CMK (cell line): ENCODE results near the gene BPIFA3.

ENCODE experiments used
- DNase-seq: peaks from one replicate; pipeline ENCODE4 v3.0.0-alpha.2; 2010; ENCODE audit warnings: low read depth

Gene BPIFA3

DNA sequence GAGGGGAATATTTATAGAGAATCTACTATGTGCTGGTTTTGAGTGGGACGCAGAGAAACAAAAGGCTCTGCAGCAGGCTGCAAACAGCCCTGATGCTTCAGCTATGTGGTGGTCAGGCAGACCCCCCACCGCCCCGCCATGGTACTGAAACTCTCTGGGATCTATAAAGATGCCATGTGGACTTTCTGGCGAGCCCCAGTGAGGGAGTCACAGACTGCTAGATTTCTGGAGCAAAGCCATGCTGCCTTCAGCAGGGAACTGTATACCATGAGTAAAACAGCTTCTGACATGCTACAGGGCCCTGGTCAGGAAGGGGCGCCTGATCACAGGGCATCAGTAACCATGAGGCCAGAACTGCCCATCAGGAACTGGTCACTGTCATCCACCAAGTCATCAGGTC is 46.6 kb downstream of the BPIFA3 start:
- DNase-seq, result no peak

DNA sequence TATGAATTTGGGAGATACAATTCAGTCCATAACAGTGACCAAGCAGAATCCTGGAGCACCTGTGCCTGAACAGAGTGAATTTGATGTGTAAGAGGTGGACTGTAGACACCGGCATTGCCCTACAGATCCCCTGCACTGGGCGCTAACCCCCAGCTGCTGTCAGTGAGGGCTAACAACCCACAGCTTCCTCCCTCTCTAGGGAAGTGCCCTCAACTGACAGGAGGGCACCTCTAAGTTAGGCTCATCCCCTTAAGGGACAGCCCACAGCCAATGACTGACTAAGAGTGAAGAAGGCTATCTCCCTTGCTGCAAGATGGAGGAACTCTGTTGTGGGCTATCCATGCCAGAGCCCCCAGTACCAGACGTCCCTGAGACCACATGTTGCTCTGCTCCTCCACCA is 50.5 kb downstream of the BPIFA3 start:
- no peak for DNase-seq

DNA sequence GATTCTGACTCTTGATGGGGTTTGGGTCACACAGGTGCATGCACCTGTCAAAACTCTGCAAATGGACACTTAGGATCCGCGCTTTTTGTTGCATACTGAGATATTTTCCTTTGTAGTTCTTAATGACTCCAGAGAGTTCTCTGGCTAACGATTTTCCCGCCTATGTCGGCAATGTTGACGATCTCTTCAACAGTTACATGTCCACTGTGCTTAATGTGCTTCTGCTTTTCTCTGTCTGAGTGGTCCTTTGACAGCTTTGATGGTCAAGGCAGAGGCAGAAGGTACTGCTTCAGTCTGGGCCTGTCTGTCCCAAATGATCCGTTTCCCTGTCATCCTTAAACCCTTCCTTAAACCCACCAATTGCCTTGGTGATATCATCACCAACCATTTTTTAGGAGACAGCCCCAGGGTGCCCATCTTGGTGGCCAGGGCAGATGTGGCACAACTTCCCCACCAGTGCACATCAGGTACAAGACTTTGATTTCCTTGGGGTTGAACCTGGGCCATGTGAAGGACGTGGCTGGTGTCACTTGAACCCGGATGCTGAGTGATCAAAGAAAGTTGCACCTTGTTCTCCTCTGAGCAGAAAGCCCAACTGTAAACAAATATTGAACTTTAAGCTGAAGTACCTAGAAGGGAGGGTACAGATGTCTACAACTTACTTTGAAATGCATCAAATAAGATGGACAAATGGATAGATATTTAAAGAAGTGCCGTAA is 55.2 kb downstream of the BPIFA3 start:
- DNase-seq, result no peak

DNA sequence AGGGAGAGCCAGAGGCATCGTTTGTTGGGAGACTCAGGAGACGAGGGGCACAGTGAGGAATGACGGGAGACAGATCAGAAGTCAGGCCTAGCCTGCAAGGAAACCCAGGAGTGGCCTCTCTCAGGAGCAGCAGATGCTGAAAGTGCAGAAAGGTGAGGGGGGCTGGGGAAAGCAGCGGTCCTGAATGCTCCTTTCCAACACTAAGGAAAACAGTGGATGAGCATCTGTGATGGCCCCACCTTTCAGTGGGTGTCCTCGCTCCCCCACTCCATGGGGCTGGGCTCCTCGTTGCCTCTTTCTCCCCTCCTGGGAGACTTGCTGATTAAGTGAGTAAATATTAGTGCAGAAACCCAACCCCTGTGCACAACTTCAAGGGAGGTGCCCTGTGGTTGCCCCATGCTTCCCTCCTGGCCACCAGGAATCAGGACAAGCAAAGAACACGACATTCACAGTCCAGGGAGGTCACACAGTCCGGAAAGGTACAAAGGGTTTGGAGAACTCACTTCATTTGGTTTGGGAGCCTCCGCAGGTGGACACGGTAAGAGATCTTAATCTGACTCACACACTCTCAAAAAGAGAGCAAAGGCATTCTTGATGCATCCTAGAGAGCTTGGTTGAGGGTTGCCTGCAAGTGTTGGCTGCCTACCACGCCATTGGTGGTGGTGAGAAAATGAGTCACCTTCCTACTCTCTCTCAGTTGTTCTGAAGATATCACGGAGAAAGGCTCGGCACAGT is 56.1 kb downstream of the BPIFA3 start:
- no peak for DNase-seq

DNA sequence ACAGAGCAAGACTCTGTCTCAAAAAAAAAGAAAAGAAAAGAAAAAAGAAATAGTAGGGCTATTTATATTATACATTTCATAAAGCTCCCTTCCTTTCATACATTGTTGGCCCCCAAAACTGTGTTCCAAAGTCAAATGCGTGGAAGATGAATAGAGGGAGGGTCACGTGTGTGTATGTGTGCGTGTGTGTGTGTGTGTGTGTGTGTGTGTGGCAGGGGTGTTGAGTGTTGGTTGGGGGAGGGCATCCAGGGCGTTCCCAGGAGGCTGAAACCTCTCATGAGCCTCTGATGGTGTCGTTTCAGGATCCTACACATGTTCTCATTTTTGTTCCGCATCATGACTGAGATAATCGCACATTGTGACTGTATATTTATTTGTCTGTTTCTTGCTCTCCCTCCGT is 58.1 kb downstream of the BPIFA3 start:
- no peak for DNase-seq

DNA sequence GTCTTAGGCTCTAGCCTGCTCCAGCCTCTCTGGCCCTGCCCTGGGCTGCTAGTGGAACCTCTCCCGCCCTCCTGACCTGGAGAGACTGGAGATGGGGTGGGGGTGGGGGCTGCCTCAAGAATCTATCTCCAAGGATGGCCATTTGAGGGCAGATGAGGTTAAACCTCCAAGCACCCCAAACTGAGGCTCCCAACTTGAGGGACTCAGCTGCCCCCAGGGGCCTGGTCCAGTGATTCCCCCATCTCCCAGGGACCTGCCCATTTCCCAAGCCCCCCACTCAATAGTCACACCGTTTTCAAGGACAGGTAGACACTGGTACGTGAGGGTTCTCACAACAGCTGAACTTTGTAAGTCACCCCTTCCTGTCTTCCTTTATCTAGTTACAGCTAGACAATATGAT is 58.7 kb downstream of the BPIFA3 start:
- no peak for DNase-seq

DNA sequence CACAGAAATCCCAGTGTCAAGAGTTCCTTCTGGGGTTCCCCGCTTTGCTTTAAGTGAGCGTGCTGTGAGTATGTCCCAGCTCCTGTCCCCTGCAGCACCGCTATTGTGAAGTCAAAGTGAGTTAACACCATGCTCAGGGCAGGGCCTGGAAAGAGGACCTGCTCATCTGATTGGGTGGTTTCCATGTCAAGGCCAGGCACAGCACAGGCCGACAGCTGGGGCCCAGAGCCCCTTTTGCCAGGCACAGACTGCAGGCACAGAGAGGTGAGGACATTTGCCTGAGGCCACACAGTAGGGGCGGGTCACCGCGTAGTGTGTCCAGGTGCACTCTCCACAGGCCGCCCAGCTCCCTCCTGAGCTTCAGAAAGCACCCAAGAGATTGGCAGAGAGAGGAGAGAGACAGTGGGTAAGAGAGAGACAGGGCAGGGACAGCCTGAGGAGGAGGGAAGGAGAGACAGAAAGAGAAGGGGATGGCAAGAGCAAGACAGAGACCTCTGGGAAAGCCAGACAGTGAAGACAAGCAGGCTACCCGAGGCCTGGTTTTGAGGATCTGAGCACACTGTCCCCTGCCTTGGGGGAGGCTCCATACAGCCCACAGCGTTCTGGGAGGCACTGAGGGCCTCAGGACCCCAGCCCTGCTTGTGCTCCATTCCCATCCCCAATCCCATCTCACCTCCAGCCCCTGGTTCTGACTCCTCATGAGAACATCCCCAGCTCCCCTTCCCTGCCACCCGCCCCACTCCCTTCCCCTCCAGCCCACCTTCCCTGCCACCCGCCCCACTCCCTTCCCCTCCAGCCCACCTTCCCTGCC is 59.4 kb downstream of the BPIFA3 start:
- no peak for DNase-seq
